Inferior parietal cortex (tissue), 1 donor: Measurements from ENCODE around the gene PCDHGB4.
"Not testable (repeated sequence)": the region's sequence is repeated elsewhere in the genome, so short reads cannot be mapped to it uniquely, and the experiment has no call there.

Experiments
- DNase-seq: peaks from one replicate; pipeline ENCODE4 v3.0.0-alpha.2; 2016; ENCODE audit errors: extremely low spot score

PCDHGB4 gene

DNA sequence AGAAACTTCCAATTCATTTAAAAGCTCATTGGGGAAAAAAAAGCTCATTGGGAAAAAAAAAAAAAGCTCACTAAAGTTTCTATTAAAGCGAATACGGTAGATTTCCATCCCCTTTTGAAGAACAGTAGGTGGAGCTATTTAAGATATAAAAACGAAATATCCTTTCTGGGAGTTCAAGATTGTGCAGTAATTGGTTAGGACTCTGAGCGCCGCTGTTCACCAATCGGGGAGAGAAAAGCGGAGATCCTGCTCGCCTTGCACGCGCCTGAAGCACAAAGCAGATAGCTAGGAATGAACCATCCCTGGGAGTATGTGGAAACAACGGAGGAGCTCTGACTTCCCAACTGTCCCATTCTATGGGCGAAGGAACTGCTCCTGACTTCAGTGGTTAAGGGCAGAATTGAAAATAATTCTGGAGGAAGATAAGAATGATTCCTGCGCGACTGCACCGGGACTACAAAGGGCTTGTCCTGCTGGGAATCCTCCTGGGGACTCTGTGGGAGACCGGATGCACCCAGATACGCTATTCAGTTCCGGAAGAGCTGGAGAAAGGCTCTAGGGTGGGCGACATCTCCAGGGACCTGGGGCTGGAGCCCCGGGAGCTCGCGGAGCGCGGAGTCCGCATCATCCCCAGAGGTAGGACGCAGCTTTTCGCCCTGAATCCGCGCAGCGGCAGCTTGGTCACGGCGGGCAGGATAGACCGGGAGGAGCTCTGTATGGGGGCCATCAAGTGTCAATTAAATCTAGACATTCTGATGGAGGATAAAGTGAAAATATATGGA is 43.0 kb downstream of the PCDHGB4 start, which contains the start of gene PCDHGA12:
TSS of gene PCDHGA12 (plus strand) at position 176 of the 782 bp plus-strand sequence. CDS start at position 429, 253 bp downstream.
- DNase-seq, result no peak

DNA sequence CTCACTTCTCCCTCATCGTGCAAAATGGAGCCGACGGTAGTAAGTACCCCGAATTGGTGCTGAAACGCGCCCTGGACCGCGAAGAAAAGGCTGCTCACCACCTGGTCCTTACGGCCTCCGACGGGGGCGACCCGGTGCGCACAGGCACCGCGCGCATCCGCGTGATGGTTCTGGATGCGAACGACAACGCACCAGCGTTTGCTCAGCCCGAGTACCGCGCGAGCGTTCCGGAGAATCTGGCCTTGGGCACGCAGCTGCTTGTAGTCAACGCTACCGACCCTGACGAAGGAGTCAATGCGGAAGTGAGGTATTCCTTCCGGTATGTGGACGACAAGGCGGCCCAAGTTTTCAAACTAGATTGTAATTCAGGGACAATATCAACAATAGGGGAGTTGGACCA is 43.8 kb downstream of the PCDHGB4 start:
- DNase-seq, result no peak

DNA sequence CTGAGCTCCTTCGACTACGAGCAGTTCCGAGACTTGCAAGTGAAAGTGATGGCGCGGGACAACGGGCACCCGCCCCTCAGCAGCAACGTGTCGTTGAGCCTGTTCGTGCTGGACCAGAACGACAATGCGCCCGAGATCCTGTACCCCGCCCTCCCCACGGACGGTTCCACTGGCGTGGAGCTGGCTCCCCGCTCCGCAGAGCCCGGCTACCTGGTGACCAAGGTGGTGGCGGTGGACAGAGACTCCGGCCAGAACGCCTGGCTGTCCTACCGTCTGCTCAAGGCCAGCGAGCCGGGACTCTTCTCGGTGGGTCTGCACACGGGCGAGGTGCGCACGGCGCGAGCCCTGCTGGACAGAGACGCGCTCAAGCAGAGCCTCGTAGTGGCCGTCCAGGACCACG is 44.8 kb downstream of the PCDHGB4 start:
- not testable (repeated sequence) for DNase-seq

DNA sequence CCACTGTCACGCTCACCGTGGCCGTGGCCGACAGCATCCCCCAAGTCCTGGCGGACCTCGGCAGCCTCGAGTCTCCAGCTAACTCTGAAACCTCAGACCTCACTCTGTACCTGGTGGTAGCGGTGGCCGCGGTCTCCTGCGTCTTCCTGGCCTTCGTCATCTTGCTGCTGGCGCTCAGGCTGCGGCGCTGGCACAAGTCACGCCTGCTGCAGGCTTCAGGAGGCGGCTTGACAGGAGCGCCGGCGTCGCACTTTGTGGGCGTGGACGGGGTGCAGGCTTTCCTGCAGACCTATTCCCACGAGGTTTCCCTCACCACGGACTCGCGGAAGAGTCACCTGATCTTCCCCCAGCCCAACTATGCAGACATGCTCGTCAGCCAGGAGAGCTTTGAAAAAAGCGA is 45.2 kb downstream of the PCDHGB4 start:
- not testable (repeated sequence) for DNase-seq

DNA sequence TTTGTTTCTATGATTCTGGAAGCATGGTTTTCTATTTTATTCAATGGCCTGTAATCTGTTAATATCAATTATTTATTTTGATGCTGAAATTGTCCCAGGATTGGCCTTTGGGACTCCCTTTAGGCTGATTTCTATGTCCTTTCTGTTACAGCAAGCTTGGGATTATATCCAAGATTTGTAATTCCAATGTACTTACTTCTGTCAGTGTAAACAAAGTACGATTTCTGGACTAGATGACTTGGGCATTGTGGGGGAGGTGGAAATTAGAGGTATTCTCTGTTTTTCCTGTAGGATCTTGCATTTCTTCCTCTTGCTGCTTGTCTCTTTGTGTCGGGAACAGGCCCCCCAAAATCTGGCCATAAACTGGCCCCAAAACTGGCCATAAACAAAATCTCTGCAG is 46.5 kb downstream of the PCDHGB4 start:
- no peak for DNase-seq

DNA sequence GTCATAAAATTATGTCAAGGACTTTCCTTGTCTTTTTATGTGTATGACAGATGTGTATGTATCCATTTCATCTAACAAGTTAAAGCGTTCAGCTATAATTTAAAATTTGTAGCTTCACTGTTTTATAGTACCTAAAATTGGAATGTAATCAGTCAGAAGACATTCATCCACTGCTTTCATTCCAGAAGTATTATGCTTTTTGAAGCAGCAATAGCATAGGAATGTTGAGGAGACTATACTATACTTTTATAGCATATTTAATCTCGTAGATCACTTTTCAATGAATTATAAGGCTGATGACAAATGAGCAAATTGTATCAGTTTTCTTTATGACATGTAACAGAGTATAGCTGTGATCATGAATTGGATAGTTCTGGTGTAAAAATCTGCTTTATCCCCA is 49.7 kb downstream of the PCDHGB4 start:
- no peak for DNase-seq

DNA sequence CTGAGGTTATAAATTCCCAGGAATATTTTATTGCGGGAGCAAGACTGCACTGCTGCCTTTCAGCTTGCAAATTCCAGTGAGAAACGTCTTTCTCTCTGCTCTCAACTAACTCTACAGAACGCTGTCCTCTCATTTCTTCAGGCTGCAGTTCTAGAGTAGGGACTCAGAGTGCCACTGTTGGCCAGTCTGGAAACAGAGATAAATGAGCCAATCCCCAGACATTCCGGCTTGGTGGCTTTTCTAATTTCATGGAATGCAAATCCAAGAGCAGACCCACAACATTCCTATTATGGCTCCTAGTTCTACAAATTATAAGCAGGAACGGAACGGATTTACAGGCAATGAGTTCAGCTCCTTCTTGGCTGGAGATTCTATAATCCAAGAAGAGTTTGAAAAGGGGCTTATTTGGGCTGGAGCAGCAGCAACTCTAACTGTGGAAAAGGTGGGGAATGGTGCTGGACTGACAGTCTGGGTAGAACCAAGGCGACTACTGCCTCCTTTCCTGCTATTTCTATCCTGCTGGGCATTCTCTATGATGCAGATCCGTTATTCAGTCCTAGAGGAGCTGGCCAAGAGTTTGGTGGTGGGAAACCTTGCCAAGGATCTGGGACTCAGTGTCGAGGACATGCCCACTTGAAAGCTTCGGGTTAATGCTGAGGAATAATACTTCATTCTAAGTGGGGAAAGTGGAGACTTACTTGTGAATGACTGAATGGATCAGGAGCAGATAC is 52.1 kb downstream of the PCDHGB4 start:
- no peak for DNase-seq
